ENCODE data around the gene MAP4K2. TPM values are rescaled to one million over a fixed set of nuclear protein-coding genes. Genes with fewer than 3 reads are reported as not detected.

Gene MAP4K2
- total and polyA plus RNA-seq, 9 donors: 7.4 to 15.5 (median 12.3) TPM

DNA sequence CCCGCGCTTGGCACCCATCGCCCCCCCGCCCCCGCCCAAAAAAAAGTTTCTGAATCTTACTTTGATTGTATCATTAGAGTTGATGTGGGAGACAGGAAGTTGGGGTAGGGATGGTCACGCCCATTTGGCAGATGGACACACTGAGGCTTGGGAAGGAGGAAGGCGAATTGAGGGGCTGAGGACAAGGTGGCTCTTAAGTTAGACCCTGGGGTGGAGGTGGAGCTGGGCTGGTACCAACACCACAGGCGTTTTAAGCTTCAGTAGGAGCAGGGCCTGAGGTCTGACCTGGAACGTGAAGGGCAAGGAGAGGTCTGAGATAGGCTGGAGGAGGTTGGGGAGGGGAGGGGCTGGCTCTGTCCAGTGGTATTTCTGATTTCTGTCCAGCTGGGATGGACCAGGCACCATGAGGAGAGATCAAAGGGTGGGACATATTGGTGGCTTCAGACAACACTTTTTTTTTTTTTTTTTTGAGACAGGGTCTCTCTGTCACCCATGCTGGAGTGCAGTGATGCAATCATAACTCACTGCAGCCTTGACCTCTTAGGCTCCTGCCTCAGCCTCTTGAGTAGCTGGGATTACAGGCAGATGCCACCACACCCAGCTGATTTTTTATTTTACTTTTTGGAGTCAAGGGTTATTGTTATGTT is 42.2 kb upstream of the MAP4K2 start:
- no peaks in the 10 kb centered on the region for H3K27me3 ChIP-seq (ENCODE audit: control insufficient read depth, insufficient read depth, low read length)
- DNase-seq: no peak
- WGBS (ENCODE audit: insufficient coverage): 42% methylated on average over 4 of the region's 9 CpGs
- H3K4me3 ChIP-seq (ENCODE audit: low read length): no peak overlapping the region
- H3K36me3 ChIP-seq (ENCODE audit: control insufficient read depth, insufficient read depth, low read length): no peaks in the 10 kb centered on the region
- H3K9me3 ChIP-seq (replicated peaks; ENCODE audit: control insufficient read depth, low read depth, low read length): no peaks in the 10 kb centered on the region
- peaks cover 40% of the 10 kb centered on the region for H3K4me1 ChIP-seq (ENCODE audit: control insufficient read depth, insufficient read depth, low read length)
- no peak overlapping the region for H3K27ac ChIP-seq (ENCODE audit: low read length)

DNA sequence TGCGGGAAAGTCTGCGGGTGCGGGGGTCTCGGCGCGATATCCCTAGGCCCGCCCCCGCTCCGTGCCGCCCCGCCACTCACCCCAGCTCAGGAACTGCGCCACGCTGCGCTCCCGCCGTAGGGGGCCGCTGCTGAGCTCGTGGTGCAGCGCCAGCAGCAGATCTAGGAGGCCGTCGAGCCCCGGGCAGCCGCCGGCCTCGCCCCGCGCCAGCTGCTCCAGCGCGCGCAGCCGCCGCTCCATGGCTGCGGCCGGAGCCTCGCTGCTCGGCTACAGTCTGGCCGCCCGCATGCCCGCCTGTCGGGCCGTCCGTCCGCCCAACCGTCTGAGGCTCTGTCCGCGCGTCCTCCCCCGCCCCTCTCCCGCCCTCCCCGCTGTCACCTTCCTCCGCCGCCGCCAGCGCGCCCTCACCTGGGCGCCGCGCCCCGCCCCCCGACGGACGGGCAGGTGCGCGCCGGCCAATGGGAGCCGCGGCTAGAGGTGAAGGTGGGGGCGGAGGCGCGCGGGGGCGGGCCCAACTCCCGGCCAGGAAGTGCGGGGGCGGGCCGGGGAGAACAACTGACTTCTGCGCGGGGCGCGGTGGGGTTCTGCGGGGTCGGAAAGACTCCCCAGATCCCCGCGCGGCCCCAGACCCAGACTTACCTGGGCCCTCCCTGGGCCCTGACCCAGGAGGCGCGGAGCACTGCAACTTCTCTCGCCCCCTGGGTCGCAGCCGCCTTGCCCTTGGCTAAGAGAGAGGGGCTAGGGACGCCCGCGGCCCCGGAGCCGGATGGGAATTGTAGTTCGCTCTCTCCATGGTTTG is 41.5 kb upstream of the MAP4K2 start, which contains the start of gene CDC42BPG:
Gene CDC42BPG (minus strand): TSS at position 324 of the 799 bp plus-strand sequence. CDS start 84 bp downstream, at position 240.
- no peaks in the 10 kb centered on the region for H3K36me3 ChIP-seq (ENCODE audit: control insufficient read depth, insufficient read depth, low read length)
- peak; percentile 78 for DNase-seq
- WGBS (ENCODE audit: insufficient coverage): 1% methylated on average over 79 of the region's 96 CpGs
- no peaks in the 10 kb centered on the region for H3K27me3 ChIP-seq (ENCODE audit: control insufficient read depth, insufficient read depth, low read length)
- H3K27ac ChIP-seq (ENCODE audit: low read length): no peak within 1 kb of the TSS
- peak within 1 kb of the TSS; percentile 38 for H3K4me3 ChIP-seq (ENCODE audit: low read length)
- peaks cover 33% of the 10 kb centered on the region for H3K4me1 ChIP-seq (ENCODE audit: control insufficient read depth, insufficient read depth, low read length)
- H3K9me3 ChIP-seq (replicated peaks; ENCODE audit: control insufficient read depth, low read depth, low read length): no peaks in the 10 kb centered on the region

DNA sequence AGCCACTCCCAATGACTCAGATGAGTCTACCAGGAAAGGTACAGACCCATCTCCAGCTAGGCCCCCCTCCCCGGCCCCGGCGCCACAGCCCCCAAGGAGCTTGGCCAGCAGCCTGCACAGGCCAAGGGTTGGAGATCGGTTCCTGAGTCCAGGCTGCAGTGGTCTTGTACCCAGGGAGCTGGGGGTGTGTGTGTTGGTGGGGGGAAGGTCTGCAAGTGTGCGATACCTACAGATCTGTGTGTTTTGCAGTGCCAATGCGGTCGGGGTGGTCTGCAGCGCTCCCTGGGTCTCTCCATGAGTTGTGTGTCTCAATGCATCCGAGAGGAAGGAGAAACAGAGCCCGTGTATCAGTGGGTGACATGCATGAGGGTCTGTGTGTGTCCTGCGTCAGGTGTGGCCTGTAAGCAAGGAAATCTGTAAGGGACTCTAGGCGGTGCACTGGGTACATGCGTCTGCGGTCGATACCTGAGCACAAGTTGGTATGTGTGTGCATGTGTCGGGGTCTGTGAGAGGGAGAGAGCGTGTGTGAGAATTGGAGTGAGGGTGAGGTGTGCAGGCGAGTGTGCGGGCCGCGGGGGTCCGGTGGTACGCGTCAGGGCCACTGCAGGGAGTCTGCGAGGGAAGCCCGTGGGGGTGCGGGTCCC is 40.8 kb upstream of the MAP4K2 start:
- no peak overlapping the region for H3K27ac ChIP-seq (ENCODE audit: low read length)
- no peaks in the 10 kb centered on the region for H3K9me3 ChIP-seq (replicated peaks; ENCODE audit: control insufficient read depth, low read depth, low read length)
- H3K4me1 ChIP-seq (ENCODE audit: control insufficient read depth, insufficient read depth, low read length): peaks cover 26% of the 10 kb centered on the region
- DNase-seq: no peak
- 43% methylated on average over 23 of the region's 27 CpGs for WGBS (ENCODE audit: insufficient coverage)
- H3K4me3 ChIP-seq (ENCODE audit: low read length): no peak overlapping the region
- H3K36me3 ChIP-seq (ENCODE audit: control insufficient read depth, insufficient read depth, low read length): no peaks in the 10 kb centered on the region
- H3K27me3 ChIP-seq (ENCODE audit: control insufficient read depth, insufficient read depth, low read length): no peaks in the 10 kb centered on the region

DNA sequence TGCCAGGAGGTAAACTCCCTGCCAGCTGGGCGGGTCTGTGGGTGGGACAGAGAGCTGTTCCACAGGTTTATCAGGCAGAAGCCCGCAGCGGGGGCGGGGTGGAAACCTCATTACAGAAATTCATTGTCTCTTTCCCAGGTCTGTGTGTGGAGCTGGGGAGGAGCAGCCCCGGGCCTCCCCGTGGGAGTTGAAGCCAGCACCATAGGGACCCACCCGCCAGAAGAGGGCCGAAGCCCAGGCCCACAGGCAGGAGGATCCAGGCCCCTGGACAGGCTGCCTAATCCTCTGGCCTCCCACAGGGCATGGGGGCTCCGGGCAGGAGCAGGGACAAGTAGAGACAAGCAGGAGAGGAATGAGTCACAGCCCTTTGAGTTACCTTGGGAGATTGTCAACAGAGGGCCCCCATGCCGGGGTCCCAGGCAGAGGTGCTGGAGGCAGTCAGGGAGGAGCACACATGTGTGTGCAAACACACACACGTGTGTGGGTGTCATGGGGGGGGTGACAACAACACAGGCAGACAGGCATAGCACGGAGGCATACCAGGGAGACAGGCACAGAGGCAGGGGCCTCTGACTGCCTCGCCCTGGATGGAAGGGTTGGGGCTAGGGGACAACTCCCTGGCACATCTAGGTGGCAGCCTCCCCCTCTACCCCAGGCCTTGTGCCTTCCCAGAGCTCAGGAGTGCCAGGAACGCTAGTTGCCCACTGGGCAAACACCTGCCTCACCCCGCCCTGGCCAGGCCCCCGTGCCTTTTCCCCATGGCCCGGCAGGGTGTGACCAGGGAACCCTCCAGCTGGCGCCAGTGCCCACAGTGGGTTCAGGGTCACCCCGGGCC is 40.1 kb upstream of the MAP4K2 start:
- 73% methylated on average over 13 of the region's 19 CpGs for WGBS (ENCODE audit: insufficient coverage)
- H3K36me3 ChIP-seq (ENCODE audit: control insufficient read depth, insufficient read depth, low read length): no peaks in the 10 kb centered on the region
- H3K9me3 ChIP-seq (replicated peaks; ENCODE audit: control insufficient read depth, low read depth, low read length): no peaks in the 10 kb centered on the region
- no peak overlapping the region for H3K27ac ChIP-seq (ENCODE audit: low read length)
- no peaks in the 10 kb centered on the region for H3K27me3 ChIP-seq (ENCODE audit: control insufficient read depth, insufficient read depth, low read length)
- DNase-seq: no peak
- H3K4me3 ChIP-seq (ENCODE audit: low read length): no peak overlapping the region
- peaks cover 20% of the 10 kb centered on the region for H3K4me1 ChIP-seq (ENCODE audit: control insufficient read depth, insufficient read depth, low read length)

DNA sequence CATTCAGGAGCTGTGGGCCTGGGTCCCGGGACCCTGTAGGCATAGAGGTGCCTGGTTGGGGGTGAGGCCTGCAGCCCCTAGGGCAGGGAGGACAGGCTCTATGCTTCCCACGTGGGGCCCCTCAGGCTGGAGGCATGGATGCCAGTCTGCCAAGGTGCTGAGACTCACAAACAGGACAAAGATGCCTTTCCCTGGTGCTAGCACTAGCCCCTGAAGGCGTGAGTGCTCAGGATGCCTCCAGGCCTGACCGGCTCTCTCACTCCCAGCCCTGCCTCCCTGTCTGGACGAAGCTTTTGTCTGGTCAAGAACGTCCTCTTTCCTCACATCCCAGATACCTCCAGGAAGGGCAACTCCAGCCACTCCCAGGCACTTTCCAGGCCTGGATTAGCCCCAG is 39.3 kb upstream of the MAP4K2 start:
- Histone ChIP-seq H3K9me3 (replicated peaks; ENCODE audit: control insufficient read depth, low read depth, low read length) (no peaks in the 10 kb centered on the region), H3K36me3 (ENCODE audit: control insufficient read depth, insufficient read depth, low read length) (no peaks in the 10 kb centered on the region), H3K27ac (ENCODE audit: low read length) (no peak overlapping the region), H3K4me3 (ENCODE audit: low read length) (no peak overlapping the region), H3K27me3 (ENCODE audit: control insufficient read depth, insufficient read depth, low read length) (no peaks in the 10 kb centered on the region), H3K4me1 (ENCODE audit: control insufficient read depth, insufficient read depth, low read length) (peaks cover 16% of the 10 kb centered on the region)
- WGBS (ENCODE audit: insufficient coverage): 62% methylated on average over 4 of the region's 6 CpGs
- DNase-seq: no peak

DNA sequence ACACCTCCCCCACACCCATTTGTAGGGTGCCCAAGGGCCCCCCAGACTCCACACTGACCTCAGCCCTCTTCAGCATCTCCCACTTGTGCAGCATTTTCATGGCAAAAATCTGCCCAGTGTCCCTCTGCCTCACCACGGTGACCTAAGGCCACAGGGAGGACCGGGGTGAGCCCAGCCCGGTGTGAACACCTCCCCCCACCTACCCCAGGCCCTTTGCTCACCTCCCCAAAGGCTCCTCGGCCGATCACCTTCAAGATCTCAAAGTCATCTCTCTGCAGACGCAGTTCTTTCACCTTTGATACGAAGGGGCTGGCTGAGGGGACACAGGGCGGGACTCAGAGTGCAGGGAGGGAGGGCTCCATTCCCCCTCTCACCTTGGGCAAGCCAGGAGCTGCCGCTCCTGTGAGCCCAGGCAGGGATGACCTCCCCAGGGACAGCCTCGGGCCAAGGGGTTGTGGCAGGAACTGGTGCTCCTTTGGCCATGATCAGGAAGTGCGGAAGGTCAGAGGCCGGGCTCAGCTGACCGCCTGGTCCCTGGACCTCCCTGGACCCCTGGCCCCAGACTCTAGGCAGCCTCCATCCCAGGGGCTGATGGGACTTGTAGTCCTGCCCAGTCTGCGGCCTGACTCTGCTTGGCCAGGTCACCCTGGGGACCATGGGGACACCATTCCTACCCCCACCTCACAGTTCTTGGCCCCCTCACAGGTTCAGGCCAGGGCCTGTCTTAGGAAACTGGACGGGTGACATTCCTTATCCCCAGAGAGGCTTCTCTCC is 38.8 kb upstream of the MAP4K2 start:
- Histone ChIP-seq H3K27ac (ENCODE audit: low read length) (no peak overlapping the region), H3K9me3 (replicated peaks; ENCODE audit: control insufficient read depth, low read depth, low read length) (no peaks in the 10 kb centered on the region), H3K27me3 (ENCODE audit: control insufficient read depth, insufficient read depth, low read length) (no peaks in the 10 kb centered on the region), H3K4me1 (ENCODE audit: control insufficient read depth, insufficient read depth, low read length) (peaks cover 13% of the 10 kb centered on the region), H3K36me3 (ENCODE audit: control insufficient read depth, insufficient read depth, low read length) (no peaks in the 10 kb centered on the region), H3K4me3 (ENCODE audit: low read length) (no peak overlapping the region)
- 49% methylated on average over 4 of the region's 15 CpGs for WGBS (ENCODE audit: insufficient coverage)
- DNase-seq: no peak

DNA sequence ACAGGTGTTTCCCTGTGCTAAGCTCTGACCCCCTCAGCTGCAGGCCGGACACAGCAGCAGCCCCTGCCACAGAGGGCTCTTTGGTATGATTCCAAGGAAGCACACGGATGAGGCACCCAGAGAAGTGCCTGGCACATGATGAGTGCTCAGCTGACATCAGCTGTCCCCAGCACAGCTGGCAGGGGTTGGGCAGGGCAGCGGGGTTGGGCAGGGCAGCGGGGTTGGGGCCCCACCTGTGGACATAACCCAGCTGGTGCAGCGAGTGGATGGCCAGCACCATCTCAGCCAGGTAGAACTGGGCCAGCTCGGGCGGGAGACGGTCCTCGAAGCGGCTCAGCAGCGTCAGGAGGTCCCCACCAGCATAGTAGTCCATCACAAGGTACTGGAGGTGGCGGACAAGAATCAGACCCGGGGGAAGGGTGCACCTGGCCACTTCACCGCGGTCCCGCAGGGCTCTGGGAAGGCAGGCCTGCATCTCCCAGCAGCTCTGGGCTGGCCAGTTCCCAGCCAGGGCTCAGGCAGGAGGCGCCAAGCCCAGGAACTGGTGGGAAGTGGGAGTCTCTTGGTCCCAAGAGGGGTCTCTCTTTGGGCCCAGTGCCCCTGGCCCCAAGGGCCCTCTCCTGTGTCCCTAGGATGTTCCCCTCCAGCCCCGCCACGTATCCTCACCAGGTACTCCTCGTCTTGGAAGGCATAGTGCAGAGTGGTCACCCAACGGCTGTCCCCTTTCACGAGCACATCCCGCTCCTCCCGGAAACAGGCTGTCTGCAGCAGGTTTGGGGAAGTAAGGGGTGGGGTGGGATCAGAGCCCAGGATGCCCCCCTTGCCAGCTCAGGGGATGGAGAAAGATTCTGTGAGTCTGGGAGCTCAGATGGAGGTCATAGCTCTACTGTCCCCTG is 37.1 kb upstream of the MAP4K2 start:
- WGBS (ENCODE audit: insufficient coverage): 70% methylated on average over 10 of the region's 24 CpGs
- H3K27ac ChIP-seq (ENCODE audit: low read length): no peak overlapping the region
- no peaks in the 10 kb centered on the region for H3K9me3 ChIP-seq (replicated peaks; ENCODE audit: control insufficient read depth, low read depth, low read length)
- H3K4me1 ChIP-seq (ENCODE audit: control insufficient read depth, insufficient read depth, low read length): peaks cover 11% of the 10 kb centered on the region
- H3K27me3 ChIP-seq (ENCODE audit: control insufficient read depth, insufficient read depth, low read length): no peaks in the 10 kb centered on the region
- no peak for DNase-seq
- H3K4me3 ChIP-seq (ENCODE audit: low read length): no peak overlapping the region
- no peaks in the 10 kb centered on the region for H3K36me3 ChIP-seq (ENCODE audit: control insufficient read depth, insufficient read depth, low read length)

DNA sequence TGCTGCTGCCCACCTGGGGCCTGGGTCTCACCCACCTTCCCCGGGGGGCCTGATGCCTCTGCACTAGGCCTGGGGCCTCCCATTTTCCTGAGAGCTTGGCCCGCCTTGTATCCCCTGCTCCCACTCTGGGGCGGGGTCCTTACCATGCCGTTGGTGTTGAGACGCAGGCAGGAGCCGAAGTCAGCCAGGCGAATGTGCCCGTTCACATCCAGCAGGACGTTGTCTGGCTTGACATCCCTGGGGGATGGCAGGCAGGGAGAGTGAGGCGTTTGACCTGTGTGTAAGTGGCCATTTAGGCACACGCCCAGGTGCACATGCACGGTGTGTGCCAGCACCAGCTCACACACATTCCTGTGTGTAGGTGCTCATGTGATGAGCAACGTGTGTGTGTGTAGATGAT is 36.3 kb upstream of the MAP4K2 start:
- 86% methylated on average over 8 of the region's 13 CpGs for WGBS (ENCODE audit: insufficient coverage)
- H3K36me3 ChIP-seq (ENCODE audit: control insufficient read depth, insufficient read depth, low read length): no peaks in the 10 kb centered on the region
- no peaks in the 10 kb centered on the region for H3K27me3 ChIP-seq (ENCODE audit: control insufficient read depth, insufficient read depth, low read length)
- DNase-seq: no peak
- no peaks in the 10 kb centered on the region for H3K9me3 ChIP-seq (replicated peaks; ENCODE audit: control insufficient read depth, low read depth, low read length)
- peaks cover 6% of the 10 kb centered on the region for H3K4me1 ChIP-seq (ENCODE audit: control insufficient read depth, insufficient read depth, low read length)
- no peak overlapping the region for H3K27ac ChIP-seq (ENCODE audit: low read length)
- no peak overlapping the region for H3K4me3 ChIP-seq (ENCODE audit: low read length)

All from muscle of leg (tissue), 11 donors.